Keratinocyte (primary cell): Measurements from ENCODE around the gene ZNF516.
"Not testable (repeated sequence)": the region's sequence is repeated elsewhere in the genome, so short reads cannot be mapped to it uniquely, and the experiment has no call there.

Source experiments
- CTCF ChIP-seq, 3 experiments: IDR thresholded peaks in 1 of 3; conservative IDR thresholded peaks in 1 of 3; optimal IDR thresholded peaks in 1 of 3; 2 replicates in 2 of 3; 3 replicates in 1 of 3; pipeline versions ENCODE3 to v1.5.1; 2011; ENCODE audit warnings: low read length in 3 of 3, mild to moderate bottlenecking in 3 of 3, moderate library complexity in 2 of 3, control low read depth in 1 of 3, inconsistent platforms in 1 of 3; ENCODE audit not compliant: insufficient read depth in 2 of 3; ENCODE audit errors: extremely low read depth in 1 of 3
- EZH2 ChIP-seq: IDR thresholded peaks from one replicate; pipeline ENCODE4 v1.6.1; 2012; ENCODE audit warnings: inconsistent platforms, mild to moderate bottlenecking, low read length, moderate library complexity

GRCh38 chr18:76473521-76473920, 21.5 kb downstream of the ZNF516 start:
- not testable (repeated sequence) for TF ChIP-seq CTCF (optimal IDR thresholded peaks at IDR 0.05 in 1 of 3, IDR thresholded peaks at IDR 0.05 in 1 of 3, conservative IDR thresholded peaks at IDR 0.05 in 1 of 3; ENCODE audit: extremely low read depth in 1 of 3, insufficient read depth in 2 of 3, low read length in 3 of 3); EZH2
